Suprapubic skin (tissue), 3 donors: ENCODE measurements around the gene LEF1.
A peak's percentile ranks its signal among the peaks of the same experiment; 100 is the strongest.

ENCODE experiments used
- EP300 ChIP-seq: sonication (generic); formaldehyde crosslinking; IDR thresholded peaks from one replicate; pipeline ENCODE4 v1.6.1; 2017; ENCODE audit warnings: antibody characterized with exemption
- POLR2A ChIP-seq, 2 donors: fragments of 450-650 bp; IDR thresholded peaks; one replicate each; pipeline ENCODE4 v1.6.1; 2017; ENCODE audit warnings: antibody characterized with exemption in 2 of 2, mild to moderate bottlenecking in 2 of 2, moderate library complexity in 2 of 2
- TF ChIP-seq, protein P1 (sequence below), 2 donors: fragments of 200-600 bp in 1 of 2; fragments of 450-650 bp in 1 of 2; sonication (generic) in 1 of 2; IDR thresholded peaks; one replicate each; pipeline ENCODE4 v1.5.1; 2016 to 2019; ENCODE audit warnings: antibody characterized with exemption in 2 of 2, mild to moderate bottlenecking in 1 of 2, moderate library complexity in 1 of 2

DNA sequence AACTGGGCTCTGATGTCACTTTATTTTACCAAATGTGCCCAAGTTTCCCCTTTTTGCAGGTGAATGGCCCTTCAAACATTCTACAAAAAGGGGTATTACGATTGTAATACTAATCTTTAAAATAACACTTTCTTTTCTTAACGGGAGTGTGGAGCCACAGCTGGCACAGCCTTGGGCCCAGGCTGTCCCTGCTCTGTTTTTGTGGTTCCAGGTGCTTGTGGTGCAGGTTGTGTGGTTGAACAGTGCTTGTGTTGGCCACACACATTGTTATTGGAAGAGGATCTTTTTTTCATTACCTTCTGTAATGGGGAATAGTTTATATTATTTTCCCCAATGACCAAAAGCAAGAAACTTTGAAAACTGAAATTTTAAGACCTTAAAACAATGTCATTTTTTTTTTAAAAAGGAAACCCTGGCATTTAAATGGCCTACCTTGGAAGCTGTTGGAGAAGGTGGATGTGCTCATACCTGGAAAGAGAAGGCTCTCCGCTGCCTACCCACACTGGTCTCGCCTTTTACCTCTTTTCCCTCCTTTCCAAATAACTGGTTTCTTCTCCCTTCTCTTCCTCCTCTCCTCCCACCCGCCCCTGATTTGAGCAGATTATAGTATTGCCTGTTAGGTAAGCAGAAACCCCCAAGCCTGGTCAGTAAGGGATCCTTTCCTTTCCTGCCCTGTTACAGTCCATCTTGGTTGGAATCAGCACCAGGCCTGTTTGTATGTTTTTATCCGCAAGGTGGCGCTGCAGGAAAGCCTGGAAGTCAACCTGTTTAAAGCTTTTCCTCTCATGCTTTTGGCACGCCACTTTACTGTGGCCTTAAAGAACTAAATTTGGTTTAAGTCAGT, 150.5 kb downstream of the LEF1 start:
- TF ChIP-seq, protein P1, sequence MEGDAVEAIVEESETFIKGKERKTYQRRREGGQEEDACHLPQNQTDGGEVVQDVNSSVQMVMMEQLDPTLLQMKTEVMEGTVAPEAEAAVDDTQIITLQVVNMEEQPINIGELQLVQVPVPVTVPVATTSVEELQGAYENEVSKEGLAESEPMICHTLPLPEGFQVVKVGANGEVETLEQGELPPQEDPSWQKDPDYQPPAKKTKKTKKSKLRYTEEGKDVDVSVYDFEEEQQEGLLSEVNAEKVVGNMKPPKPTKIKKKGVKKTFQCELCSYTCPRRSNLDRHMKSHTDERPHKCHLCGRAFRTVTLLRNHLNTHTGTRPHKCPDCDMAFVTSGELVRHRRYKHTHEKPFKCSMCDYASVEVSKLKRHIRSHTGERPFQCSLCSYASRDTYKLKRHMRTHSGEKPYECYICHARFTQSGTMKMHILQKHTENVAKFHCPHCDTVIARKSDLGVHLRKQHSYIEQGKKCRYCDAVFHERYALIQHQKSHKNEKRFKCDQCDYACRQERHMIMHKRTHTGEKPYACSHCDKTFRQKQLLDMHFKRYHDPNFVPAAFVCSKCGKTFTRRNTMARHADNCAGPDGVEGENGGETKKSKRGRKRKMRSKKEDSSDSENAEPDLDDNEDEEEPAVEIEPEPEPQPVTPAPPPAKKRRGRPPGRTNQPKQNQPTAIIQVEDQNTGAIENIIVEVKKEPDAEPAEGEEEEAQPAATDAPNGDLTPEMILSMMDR (IDR thresholded peaks at IDR 0.05), result peak; percentile 75 to 78
- TF ChIP-seq POLR2A (IDR thresholded peaks at IDR 0.05) (no peak), EP300 (no peak)
